ENCODE data around the gene UCKL1.
"Not testable (repeated sequence)": the region's sequence is repeated elsewhere in the genome, so short reads cannot be mapped to it uniquely, and the experiment has no call there.

The UCKL1 gene

GRCh38 chr20:63955827-63956663, at the start of gene UCKL1:
TSS of gene UCKL1 (minus strand) at chr20:63956416. CDS start at chr20:63956372, 44 bp downstream.
- peak; percentile 90 for DNase-seq

GRCh38 chr20:64005394-64005793, 49.2 kb upstream of the UCKL1 start:
- no peak for DNase-seq

GRCh38 chr20:64003960-64004725, 47.9 kb upstream of the UCKL1 start:
- DNase-seq, result no peak

GRCh38 chr20:64001607-64002011, 45.4 kb upstream of the UCKL1 start:
- DNase-seq, result no peak

GRCh38 chr20:64000906-64001305, 44.7 kb upstream of the UCKL1 start:
- DNase-seq, result no peak

GRCh38 chr20:63982937-63983336, 26.7 kb upstream of the UCKL1 start:
- no peak for DNase-seq

- DNase-seq, result peak; percentile 98
Measured at GRCh38 chr20:63980806-63981728, 24.9 kb upstream of the UCKL1 start, which contains the start of gene PRPF6. TSS of gene PRPF6 (plus strand) at chr20:63981132. CDS start at chr20:63981246, 114 bp downstream.

GRCh38 chr20:63980317-63980805, 24.1 kb upstream of the UCKL1 start:
- DNase-seq, result peak; percentile 37

GRCh38 chr20:63979557-63980316, 23.5 kb upstream of the UCKL1 start, which contains the start of gene SAMD10:
TSS of gene SAMD10 (minus strand) at chr20:63979642. CDS start at chr20:63979467, 175 bp downstream.
- peak; percentile 77 for DNase-seq

- no peak for DNase-seq
Measured at GRCh38 chr20:63979229-63979556, 23.0 kb upstream of the UCKL1 start.

- DNase-seq, result peak; percentile 29
Measured at GRCh38 chr20:63978319-63979228, 22.4 kb upstream of the UCKL1 start.

- peak; percentile 67 for DNase-seq
Measured at GRCh38 chr20:63977739-63978276, 21.6 kb upstream of the UCKL1 start.

- DNase-seq, result no peak
Measured at GRCh38 chr20:63976980-63977738, 20.9 kb upstream of the UCKL1 start.

- DNase-seq, result not testable (repeated sequence)
Measured at GRCh38 chr20:63976511-63976910, 20.3 kb upstream of the UCKL1 start.

GRCh38 chr20:63974402-63975200, 18.4 kb upstream of the UCKL1 start:
- DNase-seq, result no peak

GRCh38 chr20:63973636-63974401, 17.6 kb upstream of the UCKL1 start:
- peak; percentile 87 for DNase-seq

- no peak for DNase-seq
Measured at GRCh38 chr20:63973160-63973479, 16.9 kb upstream of the UCKL1 start.

All from inflammatory macrophage treated with lipopolysaccharide for 4 hours (primary cell).